Vagina (tissue), 2 donors: ENCODE results near the gene UNKL.

ENCODE experiments used
- POLR2A ChIP-seq, 2 donors: fragments of 450-650 bp; IDR thresholded peaks; one replicate each; pipeline ENCODE4 v1.6.1; 2017; ENCODE audit warnings: antibody characterized with exemption in 2 of 2, mild to moderate bottlenecking in 2 of 2, moderate library complexity in 2 of 2
- TF ChIP-seq, protein P1 (sequence below), 3 experiments: fragments of 450-650 bp in 2 of 3; fragments of 200-600 bp in 1 of 3; sonication (generic) in 1 of 3; IDR thresholded peaks; one replicate each; pipeline ENCODE4 v1.5.1; 2017 to 2019; ENCODE audit warnings: antibody characterized with exemption in 3 of 3, mild to moderate bottlenecking in 2 of 3, moderate library complexity in 2 of 3

DNA sequence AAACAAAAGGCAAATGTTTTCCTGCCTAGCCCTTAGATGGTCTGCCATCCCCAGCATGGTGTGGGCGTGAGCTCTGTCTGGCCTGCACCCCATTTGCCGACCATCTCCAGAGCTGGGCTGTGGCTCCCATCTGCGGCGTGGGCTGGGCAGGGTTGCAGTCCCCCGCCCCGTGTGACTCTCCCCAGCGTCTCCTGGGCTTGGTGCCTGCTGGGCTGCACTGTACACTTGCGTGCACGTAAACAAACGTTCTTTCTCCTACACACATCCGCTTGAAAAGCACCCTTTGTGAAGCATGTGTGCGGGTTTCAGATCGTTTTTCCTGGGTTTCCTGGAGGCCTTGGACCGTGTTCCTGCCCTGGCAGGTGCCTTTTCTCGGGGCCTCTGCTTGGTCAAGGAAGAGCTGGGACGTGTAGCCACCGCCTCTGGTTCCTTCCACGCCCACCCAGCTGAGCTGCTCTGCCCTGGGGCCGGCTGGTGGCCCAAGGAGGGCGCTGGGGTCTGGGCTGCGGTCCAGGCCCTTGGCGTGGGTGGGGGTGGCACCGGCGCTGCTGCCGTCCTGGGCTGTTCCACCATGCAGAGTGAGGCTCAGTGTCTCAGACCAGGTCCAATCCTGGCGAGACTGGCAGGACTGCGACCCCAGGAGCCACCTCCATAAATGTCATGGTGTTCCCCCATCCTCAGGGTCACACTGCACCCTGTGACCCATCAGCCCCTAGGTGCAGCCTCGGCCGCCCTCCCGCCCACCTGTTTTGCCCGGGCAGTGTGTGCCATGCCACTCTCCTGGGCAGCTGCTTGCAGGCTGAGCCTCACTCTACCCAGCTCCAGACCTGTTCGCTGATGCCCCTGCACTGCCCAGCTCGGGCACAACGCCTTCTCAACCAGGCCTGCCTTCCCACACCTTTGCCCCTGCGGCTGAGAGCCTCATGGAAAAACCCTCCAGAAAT, 90.9 kb downstream of the UNKL start:
- TF ChIP-seq, protein P1, sequence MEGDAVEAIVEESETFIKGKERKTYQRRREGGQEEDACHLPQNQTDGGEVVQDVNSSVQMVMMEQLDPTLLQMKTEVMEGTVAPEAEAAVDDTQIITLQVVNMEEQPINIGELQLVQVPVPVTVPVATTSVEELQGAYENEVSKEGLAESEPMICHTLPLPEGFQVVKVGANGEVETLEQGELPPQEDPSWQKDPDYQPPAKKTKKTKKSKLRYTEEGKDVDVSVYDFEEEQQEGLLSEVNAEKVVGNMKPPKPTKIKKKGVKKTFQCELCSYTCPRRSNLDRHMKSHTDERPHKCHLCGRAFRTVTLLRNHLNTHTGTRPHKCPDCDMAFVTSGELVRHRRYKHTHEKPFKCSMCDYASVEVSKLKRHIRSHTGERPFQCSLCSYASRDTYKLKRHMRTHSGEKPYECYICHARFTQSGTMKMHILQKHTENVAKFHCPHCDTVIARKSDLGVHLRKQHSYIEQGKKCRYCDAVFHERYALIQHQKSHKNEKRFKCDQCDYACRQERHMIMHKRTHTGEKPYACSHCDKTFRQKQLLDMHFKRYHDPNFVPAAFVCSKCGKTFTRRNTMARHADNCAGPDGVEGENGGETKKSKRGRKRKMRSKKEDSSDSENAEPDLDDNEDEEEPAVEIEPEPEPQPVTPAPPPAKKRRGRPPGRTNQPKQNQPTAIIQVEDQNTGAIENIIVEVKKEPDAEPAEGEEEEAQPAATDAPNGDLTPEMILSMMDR (IDR thresholded peaks at IDR 0.05) = no peak
- no peak for TF ChIP-seq POLR2A (IDR thresholded peaks at IDR 0.05)
